ENCODE measurements around the gene HABP2.

The HABP2 gene

GRCh38 chr10:113552701-113553100 lies at the start of gene HABP2:
Gene HABP2, plus strand, starts transcription at chr10:113553053. Its CDS starts 69 bp downstream, at chr10:113553122.
- no peaks in the 10 kb centered on the region for H3K4me1 ChIP-seq (ENCODE audit: control insufficient read depth, insufficient read depth, low read length)
- no peaks in the 10 kb centered on the region for H3K9me3 ChIP-seq (ENCODE audit: control insufficient read depth, insufficient read depth, low read depth, low read length)
- ChIA-PET CTCF (interaction anchor here (0.7 to 1.8 kb wide), 2 partner anchors 10 to 13 kb away, joined by 3 to 11 read pairs; no protein-coding TSS in a partner anchor), POLR2A (no interaction called here)
- no peak for TF ChIP-seq ZSCAN30 (tag by site-specific recombination; IDR thresholded peaks at IDR 0.05)
- TF ChIP-seq, protein P1, sequence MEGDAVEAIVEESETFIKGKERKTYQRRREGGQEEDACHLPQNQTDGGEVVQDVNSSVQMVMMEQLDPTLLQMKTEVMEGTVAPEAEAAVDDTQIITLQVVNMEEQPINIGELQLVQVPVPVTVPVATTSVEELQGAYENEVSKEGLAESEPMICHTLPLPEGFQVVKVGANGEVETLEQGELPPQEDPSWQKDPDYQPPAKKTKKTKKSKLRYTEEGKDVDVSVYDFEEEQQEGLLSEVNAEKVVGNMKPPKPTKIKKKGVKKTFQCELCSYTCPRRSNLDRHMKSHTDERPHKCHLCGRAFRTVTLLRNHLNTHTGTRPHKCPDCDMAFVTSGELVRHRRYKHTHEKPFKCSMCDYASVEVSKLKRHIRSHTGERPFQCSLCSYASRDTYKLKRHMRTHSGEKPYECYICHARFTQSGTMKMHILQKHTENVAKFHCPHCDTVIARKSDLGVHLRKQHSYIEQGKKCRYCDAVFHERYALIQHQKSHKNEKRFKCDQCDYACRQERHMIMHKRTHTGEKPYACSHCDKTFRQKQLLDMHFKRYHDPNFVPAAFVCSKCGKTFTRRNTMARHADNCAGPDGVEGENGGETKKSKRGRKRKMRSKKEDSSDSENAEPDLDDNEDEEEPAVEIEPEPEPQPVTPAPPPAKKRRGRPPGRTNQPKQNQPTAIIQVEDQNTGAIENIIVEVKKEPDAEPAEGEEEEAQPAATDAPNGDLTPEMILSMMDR (tag by site-specific recombination; IDR thresholded peaks at IDR 0.05): no peak
- no peak for TF ChIP-seq ZNF521 (tag by site-specific recombination; IDR thresholded peaks at IDR 0.05)
- no peak for TF ChIP-seq ZFHX2 (tag by site-specific recombination; conservative IDR thresholded peaks at IDR 0.05)
- TF ChIP-seq ZNF221 (tag by site-specific recombination; IDR thresholded peaks at IDR 0.05; ENCODE audit: borderline replicate concordance): no peak
- TF ChIP-seq HOXC10 (CRISPR knock-in tag; IDR thresholded peaks at IDR 0.05): no peak
- no peak within 1 kb of the TSS for H3K27ac ChIP-seq (ENCODE audit: extremely low read depth, low read depth, low read length)
- no peak within 1 kb of the TSS for H3K4me3 ChIP-seq (ENCODE audit: low read depth, low read length)
- no peaks in the 10 kb centered on the region for H3K36me3 ChIP-seq (ENCODE audit: control insufficient read depth in 2 of 2, insufficient read depth in 1 of 2, low read length in 2 of 2)

GRCh38 chr10:113503930-113504329 lies 48.9 kb upstream of the HABP2 start:
- Histone ChIP-seq H3K27ac (ENCODE audit: extremely low read depth, low read depth, low read length) (no peak overlapping the region), H3K4me1 (ENCODE audit: control insufficient read depth, insufficient read depth, low read length) (peaks cover under 1% of the 10 kb centered on the region; the same call in 1 of the 2 replicates), H3K9me3 (ENCODE audit: control insufficient read depth, insufficient read depth, low read depth, low read length) (no peaks in the 10 kb centered on the region), H3K4me3 (ENCODE audit: low read depth, low read length) (no peak overlapping the region), H3K36me3 (ENCODE audit: control insufficient read depth in 2 of 2, insufficient read depth in 1 of 2, low read length in 2 of 2) (no peaks in the 10 kb centered on the region)
- ChIA-PET CTCF (no interaction called here), POLR2A (no interaction called here)
- TF ChIP-seq HOXA7 (CRISPR knock-in tag; IDR thresholded peaks at IDR 0.05; ENCODE audit: borderline replicate concordance): no peak
- no peak for TF ChIP-seq ZBTB21 (tag by site-specific recombination; IDR thresholded peaks at IDR 0.05)
- TF ChIP-seq, protein P2, sequence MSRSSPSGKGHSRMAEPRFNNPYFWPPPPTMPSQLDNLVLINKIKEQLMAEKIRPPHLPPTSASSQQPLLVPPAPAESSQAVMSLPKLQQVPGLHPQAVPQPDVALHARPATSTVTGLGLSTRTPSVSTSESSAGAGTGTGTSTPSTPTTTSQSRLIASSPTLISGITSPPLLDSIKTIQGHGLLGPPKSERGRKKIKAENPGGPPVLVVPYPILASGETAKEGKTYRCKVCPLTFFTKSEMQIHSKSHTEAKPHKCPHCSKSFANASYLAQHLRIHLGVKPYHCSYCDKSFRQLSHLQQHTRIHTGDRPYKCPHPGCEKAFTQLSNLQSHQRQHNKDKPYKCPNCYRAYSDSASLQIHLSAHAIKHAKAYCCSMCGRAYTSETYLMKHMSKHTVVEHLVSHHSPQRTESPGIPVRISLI (tag by site-specific recombination; IDR thresholded peaks at IDR 0.05): no peak
- TF ChIP-seq GLIS2 (tag by site-specific recombination; IDR thresholded peaks at IDR 0.05): no peak
- no peak for TF ChIP-seq ZNF792 (tag by site-specific recombination; IDR thresholded peaks at IDR 0.05)
- no peak for TF ChIP-seq ZNF654 (tag by site-specific recombination; IDR thresholded peaks at IDR 0.05; ENCODE audit: low read depth)
- no peak for TF ChIP-seq GFI1B (tag by site-specific recombination; IDR thresholded peaks at IDR 0.05)
- TF ChIP-seq ZXDB (tag by site-specific recombination; IDR thresholded peaks at IDR 0.05): no peak
- no peak for TF ChIP-seq ZNF10 (tag by site-specific recombination; IDR thresholded peaks at IDR 0.05)
- no peak for TF ChIP-seq SCRT1 (tag by site-specific recombination; IDR thresholded peaks at IDR 0.05; ENCODE audit: borderline replicate concordance)
- no peak for TF ChIP-seq REPIN1 (tag by site-specific recombination; IDR thresholded peaks at IDR 0.05; ENCODE audit: low read depth)
- no peak for TF ChIP-seq ZNF155 (tag by site-specific recombination; IDR thresholded peaks at IDR 0.05)
- no peak for TF ChIP-seq ZNF518A (tag by site-specific recombination; conservative IDR thresholded peaks at IDR 0.05; ENCODE audit: low read depth)

Measured in HEK293 (cell line).